Parathyroid adenoma (tissue), 2 donors: Measurements from ENCODE around the gene PIGR.

Experiments
- H2AFZ ChIP-seq: fragments of 300-600 bp; sonication (generic); one replicate; pipeline ENCODE4 v1.7.0; 2017; ENCODE audit warnings: antibody characterized with exemption, mild to moderate bottlenecking
- H3K27ac ChIP-seq: fragments of 300-600 bp; sonication (generic); one replicate; pipeline ENCODE4 v1.7.0; 2017
- H3K27me3 ChIP-seq: fragments of 300-600 bp; sonication (generic); one replicate; pipeline ENCODE4 v1.7.0; 2017; ENCODE audit warnings: low read length; ENCODE audit not compliant: control insufficient read depth, insufficient read depth
- H3K36me3 ChIP-seq: fragments of 300-600 bp; sonication (generic); one replicate; pipeline ENCODE4 v1.7.0; 2017; ENCODE audit warnings: low read length; ENCODE audit not compliant: control insufficient read depth, insufficient read depth
- H3K4me1 ChIP-seq: fragments of 300-600 bp; sonication (generic); one replicate; pipeline ENCODE4 v1.7.0; 2017; ENCODE audit warnings: control low read depth
- H3K4me2 ChIP-seq: fragments of 300-600 bp; sonication (generic); one replicate; pipeline ENCODE4 v1.7.0; 2017; ENCODE audit warnings: low read length
- H3K4me3 ChIP-seq: fragments of 300-600 bp; sonication (generic); one replicate; pipeline ENCODE4 v1.7.0; 2017; ENCODE audit warnings: low read depth, low read length
- H3K79me2 ChIP-seq: fragments of 300-600 bp; sonication (generic); one replicate; pipeline ENCODE4 v1.7.0; 2017; ENCODE audit warnings: control low read depth
- H3K9ac ChIP-seq: fragments of 300-600 bp; sonication (generic); one replicate; pipeline ENCODE4 v1.7.0; 2017; ENCODE audit warnings: mild to moderate bottlenecking
- H3K9me3 ChIP-seq: fragments of 300-600 bp; sonication (generic); one replicate; pipeline ENCODE4 v1.7.0; 2017; ENCODE audit warnings: low read length; ENCODE audit not compliant: control insufficient read depth
- TF ChIP-seq, protein P1 (sequence below): fragments of 300-600 bp; sonication (generic); IDR thresholded peaks from one replicate; pipeline ENCODE4 v1.7.0; 2017; ENCODE audit warnings: antibody characterized with exemption, mild to moderate bottlenecking
- donor health status: primary hyperparathyroidism.

PIGR gene

DNA sequence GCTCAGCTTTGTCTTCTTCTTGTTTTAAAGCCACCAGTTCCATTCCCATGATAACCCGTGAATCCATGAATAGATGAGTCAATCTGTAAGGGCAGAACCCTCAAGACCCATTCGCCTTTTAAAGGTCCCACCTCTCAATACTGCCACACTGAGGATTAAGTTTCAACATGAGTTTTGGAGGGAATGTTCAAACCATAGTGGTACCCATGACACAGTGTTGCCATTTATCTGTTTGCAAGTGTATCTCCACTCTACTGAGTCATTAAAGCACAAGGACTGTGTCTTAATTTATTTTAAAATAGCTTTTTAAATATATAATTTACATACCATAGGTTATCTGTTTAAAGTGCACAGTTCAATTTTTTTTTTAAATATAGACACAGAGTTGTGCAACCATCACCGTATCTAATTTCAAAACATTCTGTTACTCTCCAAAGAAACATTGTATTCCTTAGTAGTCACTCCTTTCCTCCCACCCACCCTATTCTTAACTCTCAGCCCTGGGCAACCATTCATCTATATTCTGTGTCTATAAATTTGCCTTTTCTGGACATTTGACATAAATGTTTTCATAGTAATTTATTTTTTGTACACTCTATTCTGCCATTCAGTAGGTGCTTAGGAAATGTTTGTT is 53.8 kb downstream of the PIGR start:
- Histone ChIP-seq H3K4me2 (no peak overlapping the region), H3K4me1 (no peaks in the 10 kb centered on the region), H3K4me3 (no peak overlapping the region), H3K36me3 (no peaks in the 10 kb centered on the region), H3K79me2 (no peaks in the 10 kb centered on the region), H3K9me3 (no peaks in the 10 kb centered on the region), H3K27ac (no peak overlapping the region), H2AFZ (no peak overlapping the region), H3K9ac (no peak overlapping the region), H3K27me3 (no peaks in the 10 kb centered on the region)
- TF ChIP-seq, protein P1, sequence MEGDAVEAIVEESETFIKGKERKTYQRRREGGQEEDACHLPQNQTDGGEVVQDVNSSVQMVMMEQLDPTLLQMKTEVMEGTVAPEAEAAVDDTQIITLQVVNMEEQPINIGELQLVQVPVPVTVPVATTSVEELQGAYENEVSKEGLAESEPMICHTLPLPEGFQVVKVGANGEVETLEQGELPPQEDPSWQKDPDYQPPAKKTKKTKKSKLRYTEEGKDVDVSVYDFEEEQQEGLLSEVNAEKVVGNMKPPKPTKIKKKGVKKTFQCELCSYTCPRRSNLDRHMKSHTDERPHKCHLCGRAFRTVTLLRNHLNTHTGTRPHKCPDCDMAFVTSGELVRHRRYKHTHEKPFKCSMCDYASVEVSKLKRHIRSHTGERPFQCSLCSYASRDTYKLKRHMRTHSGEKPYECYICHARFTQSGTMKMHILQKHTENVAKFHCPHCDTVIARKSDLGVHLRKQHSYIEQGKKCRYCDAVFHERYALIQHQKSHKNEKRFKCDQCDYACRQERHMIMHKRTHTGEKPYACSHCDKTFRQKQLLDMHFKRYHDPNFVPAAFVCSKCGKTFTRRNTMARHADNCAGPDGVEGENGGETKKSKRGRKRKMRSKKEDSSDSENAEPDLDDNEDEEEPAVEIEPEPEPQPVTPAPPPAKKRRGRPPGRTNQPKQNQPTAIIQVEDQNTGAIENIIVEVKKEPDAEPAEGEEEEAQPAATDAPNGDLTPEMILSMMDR, result no peak

DNA sequence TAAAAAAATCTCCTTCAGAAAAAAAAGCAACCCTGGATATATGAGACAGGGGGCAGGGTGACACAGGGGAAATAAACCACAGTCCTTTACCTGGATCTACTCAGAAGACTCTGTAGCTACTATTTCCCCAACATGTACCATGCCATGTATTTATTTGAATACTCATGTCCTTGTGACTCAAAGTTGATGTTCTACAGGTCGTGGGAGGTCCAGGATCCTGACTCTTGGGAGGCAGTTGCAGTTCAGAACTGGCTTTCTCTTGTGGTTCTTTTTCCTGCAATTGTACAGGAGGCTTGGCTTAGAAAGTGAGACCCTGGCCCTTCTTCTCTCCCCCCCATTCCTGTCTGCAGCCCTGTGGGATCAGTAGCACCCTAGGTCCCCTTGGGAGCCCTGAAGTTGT is 54.9 kb downstream of the PIGR start:
- TF ChIP-seq, protein P1, result no peak
- H3K27me3 ChIP-seq, result no peaks in the 10 kb centered on the region
- no peak overlapping the region for H3K4me3 ChIP-seq
- no peaks in the 10 kb centered on the region for H3K4me1 ChIP-seq
- H3K9ac ChIP-seq, result no peak overlapping the region
- H3K27ac ChIP-seq, result no peak overlapping the region
- H3K9me3 ChIP-seq, result no peaks in the 10 kb centered on the region
- H3K79me2 ChIP-seq, result no peaks in the 10 kb centered on the region
- H3K36me3 ChIP-seq, result no peaks in the 10 kb centered on the region
- no peak overlapping the region for H2AFZ ChIP-seq
- no peak overlapping the region for H3K4me2 ChIP-seq

DNA sequence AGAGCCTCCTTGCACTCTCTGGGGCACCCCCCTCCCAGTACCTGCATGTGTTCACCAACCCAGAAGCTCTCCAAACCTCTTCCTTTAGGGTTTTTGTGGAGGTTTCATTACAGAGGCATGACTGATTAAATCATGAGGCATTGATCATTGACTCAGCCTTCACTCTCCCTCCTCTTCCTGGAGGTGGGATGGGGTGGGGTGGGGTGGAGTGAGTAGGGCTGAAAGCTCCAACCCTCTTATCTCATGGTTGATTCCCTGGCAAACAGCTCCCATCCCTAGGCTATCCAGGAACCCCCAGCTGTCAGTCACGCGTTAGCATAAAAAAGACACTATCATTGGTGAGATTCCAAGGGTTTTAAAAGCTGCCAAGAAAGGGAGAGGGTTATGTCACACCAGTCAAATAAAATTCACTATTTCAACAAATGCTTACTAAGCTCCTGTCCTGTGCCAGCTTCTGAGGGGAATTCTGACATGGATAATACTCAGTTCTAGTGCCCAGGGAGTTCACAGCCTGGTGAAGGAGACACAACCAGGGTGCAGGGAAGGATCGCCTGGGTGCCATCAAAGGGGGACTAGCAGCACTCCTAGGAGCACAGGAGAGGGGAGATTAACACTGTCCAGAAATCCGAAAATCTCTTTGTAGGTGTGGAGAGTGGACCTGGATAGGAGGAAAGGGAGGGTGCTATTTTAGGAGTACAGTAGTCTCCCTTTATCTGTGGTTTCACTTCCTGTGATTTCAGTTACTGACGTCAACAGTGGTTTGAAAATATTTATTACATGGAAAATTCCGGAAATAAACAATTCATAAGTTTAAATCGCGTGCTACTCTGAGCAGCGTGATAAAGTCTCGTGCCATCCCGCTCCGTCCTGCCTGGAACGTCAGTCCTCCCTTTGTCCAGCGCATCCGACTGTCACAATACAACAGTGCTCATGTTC is 55.9 kb downstream of the PIGR start:
- H3K4me2 ChIP-seq, result no peak overlapping the region
- H3K79me2 ChIP-seq, result no peaks in the 10 kb centered on the region
- no peaks in the 10 kb centered on the region for H3K9me3 ChIP-seq
- H3K36me3 ChIP-seq, result no peaks in the 10 kb centered on the region
- H3K4me3 ChIP-seq, result no peak overlapping the region
- no peak overlapping the region for H3K27ac ChIP-seq
- no peak overlapping the region for H3K9ac ChIP-seq
- TF ChIP-seq, protein P1, result no peak
- no peak overlapping the region for H2AFZ ChIP-seq
- no peaks in the 10 kb centered on the region for H3K27me3 ChIP-seq
- no peaks in the 10 kb centered on the region for H3K4me1 ChIP-seq

DNA sequence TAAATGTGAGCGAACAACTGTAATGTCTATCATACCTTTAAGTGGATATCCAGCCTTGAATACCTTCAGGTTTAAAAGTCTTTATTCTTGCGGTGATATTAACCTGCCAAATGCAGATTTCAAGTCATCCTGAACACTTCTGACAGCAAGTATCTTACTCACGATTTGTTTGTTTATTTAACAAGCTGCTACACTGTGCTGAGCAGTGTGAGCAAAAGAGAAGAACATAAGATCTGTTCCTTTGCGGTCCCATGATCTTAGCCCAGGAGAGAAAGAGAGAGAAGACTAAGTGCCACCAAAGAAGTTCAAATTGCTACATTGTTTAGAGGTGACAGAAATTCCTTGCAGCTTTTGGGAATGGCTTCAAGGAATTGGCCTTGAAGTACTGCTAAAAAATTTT is 58.6 kb downstream of the PIGR start:
- Histone ChIP-seq H3K9ac (no peak overlapping the region), H3K4me1 (no peaks in the 10 kb centered on the region), H3K27me3 (no peaks in the 10 kb centered on the region), H3K79me2 (no peaks in the 10 kb centered on the region), H3K36me3 (no peaks in the 10 kb centered on the region), H2AFZ (no peak overlapping the region), H3K27ac (no peak overlapping the region), H3K4me2 (no peak overlapping the region), H3K4me3 (no peak overlapping the region), H3K9me3 (no peaks in the 10 kb centered on the region)
- TF ChIP-seq, protein P1, result no peak
